Fibroblast of villous mesenchyme (primary cell): ENCODE results near the gene MYT1. TPM values are rescaled to one million over a fixed set of nuclear protein-coding genes. Genes with fewer than 3 reads are reported as not detected.
"Not testable (repeated sequence)": the region's sequence is repeated elsewhere in the genome, so short reads cannot be mapped to it uniquely, and the experiment has no call there.

Source experiments
- DNase-seq: peaks from one replicate; pipeline ENCODE4 v3.0.0-alpha.2; 2010; ENCODE audit warnings: low read depth
- H3K4me3 ChIP-seq: 2 replicates; pipeline ENCODE4 v1.5.1; 2011; ENCODE audit warnings: low read depth, mild to moderate bottlenecking, low read length
- CTCF ChIP-seq: IDR thresholded peaks from 2 replicates; pipeline ENCODE4 v1.5.1; 2012; ENCODE audit warnings: low read depth, mild to moderate bottlenecking, low read length; ENCODE audit not compliant: insufficient read depth
- total RNA-seq: library from RNA; depleted of rRNA; stranded (reverse); fragments of >200 nt; gene quantifications from 2 replicates; pipeline ENCODE4 v1.2.3, GENCODE V29; 2012

Gene MYT1
- total RNA-seq, 1 donor = not detected

GRCh38 chr20:64277571-64278316 is 113.5 kb downstream of the MYT1 start:
- no peak for DNase-seq
- no peak for TF ChIP-seq CTCF
- no peak overlapping the region for H3K4me3 ChIP-seq

GRCh38 chr20:64278317-64278681 is 114.0 kb downstream of the MYT1 start:
- no peak for TF ChIP-seq CTCF
- DNase-seq = no peak
- no peak overlapping the region for H3K4me3 ChIP-seq

- H3K4me3 ChIP-seq = no peak overlapping the region
- no peak for TF ChIP-seq CTCF
- no peak for DNase-seq
These were observed 115.7 kb downstream of the MYT1 start for GRCh38 chr20:64279826-64280459.

- H3K4me3 ChIP-seq = no peak overlapping the region
- TF ChIP-seq CTCF = no peak
- DNase-seq = no peak
These were observed 116.2 kb downstream of the MYT1 start for GRCh38 chr20:64280460-64280843.

- no peak for DNase-seq
- no peak overlapping the region for H3K4me3 ChIP-seq
- no peak for TF ChIP-seq CTCF
These were observed 119.4 kb downstream of the MYT1 start for GRCh38 chr20:64283646-64284045.

- peak; percentile 61 for TF ChIP-seq CTCF
- peak; percentile 30 for DNase-seq
- H3K4me3 ChIP-seq = not testable (repeated sequence)
These were observed 121.6 kb downstream of the MYT1 start for GRCh38 chr20:64285579-64286446.

- DNase-seq = peak; percentile 18
- not testable (repeated sequence) for H3K4me3 ChIP-seq
These were observed 122.4 kb downstream of the MYT1 start for GRCh38 chr20:64286447-64287263.

GRCh38 chr20:64287264-64287590 is 123.0 kb downstream of the MYT1 start:
- H3K4me3 ChIP-seq, DNase-seq: not testable (repeated sequence)
